IPS-NIHi7 (cell line): Measurements from ENCODE around the gene DLGAP1.

ENCODE experiments used
- DNase-seq: peaks from one replicate; pipeline ENCODE4 v3.0.0; 2012; ENCODE audit warnings: mixed read lengths; ENCODE audit errors: extremely low spot score

Gene DLGAP1

DNA sequence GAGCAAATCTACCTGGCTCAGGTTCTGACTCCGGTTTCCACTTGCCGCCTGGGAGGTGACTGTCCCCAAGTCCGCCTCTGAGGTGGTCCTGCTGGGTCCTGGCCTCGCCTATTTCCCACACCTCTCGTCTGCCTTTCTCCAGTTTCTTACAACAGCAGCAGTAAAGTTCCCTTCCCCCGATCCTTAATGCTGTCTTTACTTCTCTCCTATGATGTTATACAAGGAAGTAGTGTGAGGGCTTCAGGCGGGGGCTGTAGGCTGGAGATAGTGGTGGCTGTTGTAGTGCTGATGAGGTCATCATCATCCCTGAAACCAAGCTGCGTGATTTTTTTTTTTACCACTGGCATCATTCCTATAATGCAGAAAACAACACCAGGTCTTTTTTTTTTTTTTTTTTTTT, 986.3 kb downstream of the DLGAP1 start:
- no peak for DNase-seq

- no peak for DNase-seq
Measured at GRCh38 chr18:3468066-3468705, 986.9 kb downstream of the DLGAP1 start.

GRCh38 chr18:3466872-3467271, 988.2 kb downstream of the DLGAP1 start:
- peak; percentile 31 for DNase-seq

DNA sequence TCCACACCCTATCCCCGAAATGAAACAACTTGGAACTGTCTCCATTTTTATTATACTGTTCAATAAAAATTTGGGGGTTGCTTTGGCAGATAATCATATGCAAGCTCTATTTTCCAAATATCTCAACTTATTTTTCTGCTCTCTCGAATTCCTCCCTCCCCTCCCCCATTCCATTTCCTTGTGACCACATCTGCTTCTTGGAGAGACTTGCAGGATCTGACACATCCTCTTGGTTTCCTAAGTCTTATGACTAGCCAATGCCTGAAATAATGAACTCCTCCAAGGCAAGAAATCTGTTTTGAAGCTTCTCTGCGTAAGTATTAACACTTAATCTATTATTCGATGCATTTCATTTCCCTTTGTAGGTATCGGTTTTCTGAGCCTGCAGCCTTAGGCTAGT, 989.1 kb downstream of the DLGAP1 start:
- DNase-seq = no peak

DNA sequence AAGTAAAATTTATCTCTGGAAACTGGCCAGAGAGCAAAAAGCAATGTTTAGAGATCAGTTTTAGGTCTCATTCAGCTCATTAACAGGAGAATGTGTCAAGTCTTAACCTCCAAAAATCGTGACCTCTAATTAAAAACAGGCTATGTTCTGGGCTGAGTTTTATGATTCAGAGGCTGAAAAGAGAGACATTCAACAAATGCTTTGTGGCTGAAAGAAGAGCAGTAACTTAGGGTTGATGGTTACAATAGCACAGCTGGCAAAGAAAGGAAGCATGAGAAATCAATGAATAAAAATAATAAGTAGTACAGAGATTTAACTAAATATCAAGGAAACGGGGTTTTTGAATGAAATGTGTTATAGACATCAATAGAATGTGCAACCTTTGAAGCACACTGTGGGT, 992.1 kb downstream of the DLGAP1 start:
- no peak for DNase-seq

- no peak for DNase-seq
Measured at GRCh38 chr18:3461704-3462103, 993.4 kb downstream of the DLGAP1 start.

DNA sequence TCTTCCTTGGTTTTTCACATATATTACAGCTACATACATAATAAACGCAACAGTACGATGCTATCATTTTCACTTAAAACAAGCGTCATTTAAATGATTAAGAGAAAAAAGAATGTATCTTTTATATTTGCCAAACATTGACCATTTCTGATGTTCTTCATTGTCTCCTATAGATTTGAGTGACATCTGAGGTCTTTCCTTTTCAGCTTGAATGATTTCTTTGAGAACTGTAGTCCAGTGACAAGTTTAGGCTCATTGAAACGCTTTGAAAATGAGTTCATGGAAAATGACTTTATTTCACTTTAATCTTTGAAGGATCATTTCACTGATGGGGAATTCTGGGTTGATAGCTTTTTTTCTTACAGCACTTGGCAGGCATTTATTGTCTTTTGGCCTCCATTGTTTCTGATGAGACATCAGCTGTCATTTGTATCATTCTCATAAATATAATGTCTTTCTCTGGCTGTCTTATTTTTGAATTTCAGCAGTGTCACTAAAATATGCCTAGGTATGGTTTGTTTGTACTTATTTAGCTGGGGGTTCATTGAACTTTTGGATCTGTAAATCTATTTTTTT, 994.2 kb downstream of the DLGAP1 start:
- DNase-seq = no peak

GRCh38 chr18:3458952-3459853, 995.9 kb downstream of the DLGAP1 start:
- no peak for DNase-seq

GRCh38 chr18:3458378-3458777, 996.7 kb downstream of the DLGAP1 start:
- no peak for DNase-seq

DNA sequence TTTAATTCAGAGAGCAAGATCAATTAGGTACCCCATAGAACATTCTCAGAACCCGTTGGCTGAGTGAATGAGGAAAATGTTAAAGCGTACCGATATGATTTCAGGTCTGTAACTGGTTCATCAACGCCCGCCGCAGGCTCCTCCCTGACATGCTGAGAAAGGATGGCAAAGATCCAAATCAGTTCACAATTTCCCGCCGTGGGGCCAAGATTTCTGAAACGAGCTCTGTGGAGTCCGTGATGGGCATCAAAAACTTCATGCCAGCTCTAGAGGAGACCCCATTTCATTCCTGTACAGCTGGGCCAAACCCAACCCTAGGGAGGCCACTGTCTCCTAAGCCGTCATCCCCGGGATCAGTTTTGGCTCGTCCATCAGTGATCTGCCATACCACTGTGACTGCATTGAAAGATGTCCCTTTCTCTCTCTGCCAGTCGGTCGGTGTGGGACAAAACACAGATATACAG, 997.8 kb downstream of the DLGAP1 start:
- DNase-seq = no peak

- no peak for DNase-seq
Measured at GRCh38 chr18:3456686-3457069, 998.4 kb downstream of the DLGAP1 start.

DNA sequence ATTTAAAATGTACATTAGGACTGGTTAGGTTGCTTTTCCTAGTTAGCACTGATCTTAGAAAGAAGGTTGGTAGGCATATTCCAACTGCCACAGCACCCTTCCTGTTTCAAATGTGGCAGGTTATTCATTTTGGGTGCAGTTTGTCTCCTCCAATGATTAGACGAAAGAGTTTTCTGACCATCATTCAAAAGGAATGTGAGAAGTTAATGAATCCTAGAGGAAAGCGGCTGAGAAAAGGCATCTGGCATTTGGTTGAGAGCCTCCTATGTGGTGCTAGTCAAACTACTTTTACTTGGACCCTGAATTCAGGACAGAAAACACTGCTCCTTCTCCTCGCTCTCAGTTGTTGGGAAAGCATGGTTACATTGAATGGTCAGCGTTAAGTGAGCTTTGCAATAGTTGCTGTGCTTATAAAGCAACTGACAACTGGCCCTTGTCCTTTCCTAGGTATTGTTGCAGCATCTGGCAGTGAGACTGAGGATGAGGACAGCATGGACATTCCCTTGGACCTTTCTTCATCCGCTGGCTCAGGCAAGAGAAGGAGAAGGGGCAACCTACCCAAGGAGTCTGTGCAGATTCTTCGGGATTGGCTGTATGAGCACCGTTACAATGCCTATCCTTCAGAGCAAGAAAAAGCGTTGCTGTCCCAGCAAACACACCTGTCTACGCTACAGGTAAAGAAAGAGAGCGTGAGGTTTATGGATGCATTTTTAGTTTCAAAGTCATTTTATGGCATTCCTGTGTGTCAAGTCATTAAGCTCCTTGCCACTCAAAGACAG, 999.0 kb downstream of the DLGAP1 start:
- DNase-seq = no peak

GRCh38 chr18:3455090-3455635, 999.9 kb downstream of the DLGAP1 start:
- no peak for DNase-seq

GRCh38 chr18:3454365-3455089, 1000.6 kb downstream of the DLGAP1 start:
- peak; percentile 42 for DNase-seq

- no peak for DNase-seq
Measured at GRCh38 chr18:3453540-3454364, 1001.4 kb downstream of the DLGAP1 start.

DNA sequence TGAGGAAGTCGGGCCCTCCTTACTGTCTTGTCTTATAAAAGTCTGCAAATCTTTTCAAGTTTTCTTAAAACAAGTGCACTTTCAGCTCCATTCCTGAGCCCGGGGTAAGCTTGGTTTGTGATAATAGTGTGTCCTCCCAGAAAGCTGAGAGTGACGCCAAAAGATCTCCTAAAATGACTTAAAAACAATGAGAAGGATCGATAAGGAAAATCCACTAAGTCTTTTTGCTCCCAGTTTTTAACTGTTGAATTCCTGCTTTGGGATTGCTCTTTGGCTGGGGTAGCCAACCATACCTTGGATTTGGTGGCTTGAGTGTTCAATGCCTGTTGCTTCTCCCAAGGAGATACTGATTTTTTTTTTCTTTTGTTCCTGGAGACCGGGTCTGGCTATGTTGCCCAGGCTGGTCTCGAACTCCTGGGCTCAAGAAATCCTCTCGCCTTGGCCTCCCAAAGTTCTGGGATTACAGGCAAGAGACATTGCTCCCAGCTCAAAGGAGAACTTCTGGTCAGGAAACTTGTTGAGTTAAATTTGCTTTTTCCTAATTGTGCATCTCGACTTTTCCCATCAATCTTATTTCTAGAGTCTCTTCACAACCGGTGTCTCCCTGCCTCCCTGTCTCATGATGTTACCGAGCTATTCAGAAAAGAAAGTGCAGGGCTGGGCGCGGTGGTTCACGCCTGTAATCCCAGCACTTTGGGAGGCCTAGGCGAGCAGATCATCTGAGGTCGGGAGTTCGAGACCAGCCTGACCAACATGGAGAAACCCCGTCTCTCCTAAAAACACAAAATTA, 1002.2 kb downstream of the DLGAP1 start:
- DNase-seq = no peak

GRCh38 chr18:3451989-3452749, 1002.9 kb downstream of the DLGAP1 start:
- no peak for DNase-seq

DNA sequence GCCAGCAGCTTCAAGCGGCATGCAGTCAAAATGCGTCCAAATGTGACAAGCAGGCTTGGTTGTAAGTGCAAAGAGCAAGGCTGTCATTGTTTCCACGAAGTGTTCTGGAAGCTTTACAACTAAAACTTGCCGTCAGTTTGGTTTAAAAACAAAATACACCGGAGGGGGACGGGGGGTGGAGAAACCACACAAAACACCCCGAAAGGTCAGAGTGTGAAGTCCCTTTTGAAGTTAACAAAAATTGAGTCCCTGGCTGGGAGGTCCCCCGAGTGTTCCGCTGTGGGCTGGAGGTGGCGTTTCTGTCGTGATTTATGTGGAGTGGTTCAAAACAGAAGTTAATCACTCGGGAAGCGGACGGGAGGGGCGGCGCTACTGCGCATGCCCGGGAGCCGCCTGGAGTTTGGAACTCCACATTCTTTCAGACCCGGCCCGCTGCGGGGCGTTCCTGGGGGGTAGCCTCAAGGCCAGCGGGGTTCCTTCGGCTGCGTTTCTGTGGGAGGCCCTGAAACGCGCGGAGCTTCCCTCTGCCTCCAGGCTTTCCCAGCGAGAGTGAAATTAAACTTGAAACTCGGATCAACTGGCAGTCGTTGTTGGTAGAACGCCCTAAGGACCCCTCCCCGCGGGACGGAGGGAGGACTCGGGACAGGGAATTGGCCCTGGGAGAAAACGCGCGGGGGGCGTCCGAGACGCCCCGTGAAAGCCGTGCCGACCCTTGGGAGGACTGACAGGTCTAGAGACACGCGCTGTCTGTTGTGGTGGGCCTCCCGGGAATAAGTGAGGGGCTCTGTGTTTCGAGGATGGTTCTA, 1003.7 kb downstream of the DLGAP1 start:
- peak; percentile 59 for DNase-seq
